ENCODE results near the gene COX8A. TPM values are rescaled to one million over a fixed set of nuclear protein-coding genes. Genes with fewer than 3 reads are reported as not detected.

The COX8A gene
- total and polyA plus RNA-seq, 2 of the 8 experiments (the other 6 are each of a cell fraction or from before 2014, with no cell fraction given): 365 to 1,720 TPM

GRCh38 chr11:64010783-64011182 lies 36.4 kb downstream of the COX8A start (continued):
- TF ChIP-seq CHD1 (IDR thresholded peaks at IDR 0.05; ENCODE audit: low read depth, low read length): no peak
- TF ChIP-seq TEAD4 (IDR thresholded peaks at IDR 0.05; ENCODE audit: low read depth, low read length): no peak
- TF ChIP-seq BACH1 (IDR thresholded peaks at IDR 0.05; ENCODE audit: low read length): no peak
- no peak for TF ChIP-seq BCL11A (IDR thresholded peaks at IDR 0.05; ENCODE audit: low read depth in 2 of 2, low read length in 2 of 2)
